Mammary epithelial cell (primary cell): ENCODE results near the gene ATP6V0B.

Source experiments
- CTCF ChIP-seq, 2 donors: IDR thresholded peaks in 1 of 2; conservative IDR thresholded peaks in 1 of 2; 2 replicates each; pipeline ENCODE4 v1.5.1; 2011 to 2012; ENCODE audit warnings: inconsistent platforms in 2 of 2, low read length in 2 of 2, mild to moderate bottlenecking in 2 of 2, control low read depth in 1 of 2, low read depth in 1 of 2; ENCODE audit not compliant: insufficient read depth in 1 of 2; ENCODE audit errors: extremely low read depth in 1 of 2
- EZH2 ChIP-seq: IDR thresholded peaks from 2 replicates; pipeline ENCODE4 v1.6.1; 2012; ENCODE audit warnings: low read length, inconsistent platforms, borderline replicate concordance

GRCh38 chr1:43951021-43951985 is 23.5 kb upstream of the ATP6V0B start:
- TF ChIP-seq CTCF (conservative IDR thresholded peaks at IDR 0.05 in 1 of 2, IDR thresholded peaks at IDR 0.05 in 1 of 2; ENCODE audit: extremely low read depth in 1 of 2, insufficient read depth in 1 of 2, low read depth in 1 of 2, low read length in 2 of 2) (no peak), EZH2 (no peak)
